Activated T-cell treated with anti-CD3 and anti-CD28 coated beads, Interleukin-2, amount 50 U/mL, for 1 hour (primary cell): ENCODE measurements around the gene BPIFB3.

Experiments
- DNase-seq: peaks from one replicate; pipeline ENCODE4 v3.0.0-alpha.2; 2020

Gene BPIFB3

DNA sequence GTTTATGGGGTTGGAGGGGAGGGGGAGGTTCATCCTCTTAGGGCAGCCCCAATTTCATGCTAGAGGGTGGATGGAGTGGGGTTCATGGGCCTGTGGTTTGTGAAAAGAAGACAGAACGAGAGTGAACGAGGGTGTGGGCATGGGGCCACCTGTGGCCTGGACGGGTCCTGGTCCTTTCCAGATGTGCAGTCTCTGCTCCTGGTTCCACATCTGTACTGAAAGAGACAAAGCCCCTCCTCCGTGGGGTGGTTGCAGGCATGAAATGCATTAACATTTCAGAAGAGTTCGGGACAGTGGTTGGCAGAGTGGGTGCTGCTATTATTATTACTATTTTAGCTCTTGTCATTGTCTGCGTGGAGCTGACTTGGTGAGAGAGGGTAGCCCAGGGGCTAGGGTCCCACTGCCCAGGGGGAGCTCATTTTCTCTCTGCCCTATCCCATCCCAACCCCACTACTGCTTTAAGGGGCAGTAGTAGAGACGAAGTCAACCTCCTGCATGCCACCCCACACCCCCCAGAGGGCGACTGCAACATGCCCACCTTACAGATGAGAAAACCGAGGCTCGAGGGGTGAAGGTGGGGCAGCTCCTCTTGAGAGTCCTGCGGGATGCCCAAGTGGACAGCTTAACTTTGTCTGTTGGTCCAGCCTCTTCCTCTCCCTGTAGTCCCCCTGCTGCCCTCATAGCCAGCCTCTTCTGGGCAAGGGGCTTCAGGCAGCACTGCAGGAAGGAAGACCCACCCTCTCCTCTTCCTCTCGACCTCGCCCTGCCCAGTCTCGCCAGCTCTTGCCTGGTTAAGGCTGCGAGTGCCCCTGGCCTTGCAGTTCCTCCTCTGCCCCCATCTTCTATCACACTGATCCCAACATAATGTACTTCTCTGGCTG is 37.8 kb upstream of the BPIFB3 start:
- DNase-seq: no peak

DNA sequence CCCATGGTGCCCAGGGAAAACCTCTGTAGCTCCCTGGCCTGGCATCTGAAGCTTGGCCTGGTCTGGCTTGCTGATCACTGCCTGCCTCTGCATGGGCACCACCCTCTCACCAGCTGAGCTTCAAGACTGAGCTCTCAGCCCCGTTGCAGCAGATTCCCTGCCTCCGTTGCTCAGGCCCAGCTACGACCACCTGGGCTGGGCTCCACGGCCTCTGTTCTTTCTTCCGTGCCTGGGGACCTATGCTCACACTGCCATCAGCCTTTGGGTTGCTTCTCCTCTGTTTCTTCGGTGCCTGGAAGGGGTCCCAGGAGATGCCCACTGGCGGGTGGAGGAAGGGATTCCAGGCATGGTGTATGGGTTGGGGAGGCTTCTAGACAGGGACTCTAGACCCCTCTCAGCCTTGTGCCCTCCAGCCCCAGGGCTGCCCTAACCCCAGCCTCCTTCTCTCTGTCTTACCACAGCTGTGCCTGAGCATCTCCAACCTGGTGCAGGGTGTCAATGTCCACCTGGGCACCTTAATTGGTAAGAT is 37.1 kb upstream of the BPIFB3 start:
- no peak for DNase-seq

DNA sequence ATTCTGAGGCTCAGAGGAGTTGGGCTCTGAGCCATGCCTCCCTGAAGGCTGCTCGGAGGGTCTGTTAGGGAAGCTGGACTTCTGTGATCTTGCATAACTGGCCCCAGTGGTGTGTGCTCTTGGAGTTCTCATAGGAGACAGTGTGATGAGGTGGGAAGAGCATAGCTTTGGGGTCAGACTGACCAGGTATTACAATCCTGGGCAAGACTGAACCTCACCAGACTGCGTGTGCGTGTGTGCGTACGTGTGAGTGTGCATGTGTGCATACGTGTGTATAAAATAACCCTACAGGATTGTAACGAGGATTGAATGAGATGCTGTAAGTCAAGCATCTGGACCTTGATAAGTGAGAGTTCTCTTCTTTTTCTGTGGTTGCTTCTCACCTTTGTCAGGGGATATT is 36.2 kb upstream of the BPIFB3 start:
- no peak for DNase-seq

DNA sequence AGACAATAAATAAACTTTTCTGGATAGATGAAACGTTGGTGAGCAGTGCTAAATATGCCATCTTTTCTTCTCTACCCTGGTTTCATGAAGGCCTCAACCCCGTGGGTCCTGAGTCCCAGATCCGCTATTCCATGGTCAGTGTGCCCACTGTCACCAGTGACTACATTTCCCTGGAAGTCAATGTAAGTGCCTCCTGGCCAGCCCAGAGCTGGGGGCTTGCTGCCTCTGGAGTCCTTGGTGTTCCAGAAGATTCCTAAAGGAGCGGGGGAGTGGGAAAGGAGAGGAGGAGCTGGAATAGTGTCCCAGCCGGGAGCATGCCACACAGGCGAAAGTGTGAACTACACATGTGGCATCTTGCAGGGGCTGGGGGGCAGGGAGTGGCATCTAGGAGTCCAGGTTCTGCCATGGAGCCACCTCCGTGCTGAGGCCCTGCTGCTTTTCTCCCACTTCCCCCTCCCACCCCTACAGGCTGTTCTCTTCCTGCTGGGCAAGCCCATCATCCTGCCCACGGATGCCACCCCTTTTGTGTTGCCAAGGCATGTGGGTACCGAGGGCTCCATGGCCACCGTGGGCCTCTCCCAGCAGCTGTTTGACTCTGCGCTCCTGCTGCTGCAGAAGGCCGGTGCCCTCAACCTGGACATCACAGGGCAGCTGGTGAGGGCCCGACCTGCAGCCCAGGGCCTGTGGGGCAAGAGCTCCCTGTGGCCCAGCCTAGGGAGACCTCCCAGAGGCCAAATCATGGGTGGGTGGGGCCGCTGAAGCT is 35.4 kb upstream of the BPIFB3 start:
- no peak for DNase-seq

DNA sequence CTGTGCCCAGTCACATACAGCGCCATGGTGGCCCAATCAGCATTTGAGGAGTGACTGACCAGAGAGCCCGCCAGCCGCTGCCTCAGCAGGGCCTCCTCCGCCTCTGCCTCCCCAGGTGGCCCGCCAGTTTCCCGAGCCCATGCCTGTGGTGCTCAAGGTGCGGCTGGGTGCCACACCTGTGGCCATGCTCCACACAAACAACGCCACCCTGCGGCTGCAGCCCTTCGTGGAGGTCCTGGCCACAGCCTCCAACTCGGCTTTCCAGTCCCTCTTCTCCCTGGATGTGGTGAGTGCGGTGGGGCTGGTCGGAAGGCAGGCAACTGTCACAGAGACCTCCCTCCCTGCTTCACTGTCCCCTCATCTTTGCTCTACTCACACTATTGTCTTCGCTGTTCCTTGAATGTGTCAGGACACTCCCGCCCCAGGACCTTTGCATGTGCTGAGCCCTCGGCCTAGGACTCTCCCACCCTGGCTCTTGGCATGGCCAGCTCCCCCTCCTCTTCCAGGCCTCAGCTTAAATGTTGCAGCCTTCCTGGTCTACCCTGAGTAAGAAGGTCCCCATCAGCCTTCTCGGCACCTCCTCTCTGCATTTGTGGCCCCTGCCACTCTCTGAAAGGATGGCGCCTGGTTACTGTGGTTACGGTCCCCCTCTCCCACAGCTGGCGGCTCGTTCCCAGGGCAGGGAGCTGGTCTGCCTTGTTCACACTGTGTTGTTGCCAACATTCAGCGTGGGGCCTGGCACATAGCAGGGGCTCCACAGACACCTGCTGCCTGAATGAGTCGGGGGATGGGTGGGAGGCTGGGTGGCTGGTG is 34.0 kb upstream of the BPIFB3 start:
- no peak for DNase-seq

DNA sequence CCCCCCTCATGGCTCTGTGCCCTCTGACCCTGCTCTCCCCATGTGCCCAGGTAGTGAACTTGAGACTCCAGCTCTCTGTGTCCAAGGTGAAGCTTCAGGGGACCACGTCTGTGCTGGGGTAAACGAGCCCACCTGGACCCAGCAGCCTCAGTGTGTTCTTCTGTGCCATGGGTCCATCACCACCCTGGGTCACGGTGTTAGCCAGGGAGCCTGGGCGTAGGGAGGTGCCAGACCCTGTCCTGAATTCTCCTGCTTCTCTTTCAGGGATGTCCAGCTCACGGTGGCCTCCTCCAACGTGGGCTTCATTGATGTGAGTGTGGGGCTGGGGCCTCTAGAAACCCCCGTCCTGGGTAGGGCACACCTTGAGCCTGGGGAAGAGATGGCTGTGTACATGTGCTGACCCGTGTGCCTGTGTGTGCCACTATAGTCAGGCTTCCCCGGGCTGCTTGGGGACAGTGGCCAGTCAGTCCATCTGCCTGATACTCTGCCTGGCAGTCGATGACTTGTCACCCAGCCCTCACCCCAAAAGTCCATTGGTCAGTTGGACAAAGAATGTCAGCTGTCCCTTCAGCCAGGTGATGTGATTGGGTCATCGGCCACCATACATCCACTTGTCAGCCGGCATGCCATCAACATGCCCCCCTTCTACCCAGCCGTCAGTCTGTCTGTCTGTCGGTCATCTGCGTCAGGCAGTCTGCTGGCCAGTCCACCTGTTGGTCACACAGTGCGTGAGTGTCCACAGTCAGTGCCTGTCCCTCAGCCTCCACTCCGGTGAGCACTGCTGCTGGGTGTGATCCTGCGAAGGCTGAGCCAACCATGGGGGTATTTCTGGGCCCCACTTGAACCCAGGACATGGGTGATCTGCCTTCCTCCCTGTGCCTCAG is 33.2 kb upstream of the BPIFB3 start:
- no peak for DNase-seq

DNA sequence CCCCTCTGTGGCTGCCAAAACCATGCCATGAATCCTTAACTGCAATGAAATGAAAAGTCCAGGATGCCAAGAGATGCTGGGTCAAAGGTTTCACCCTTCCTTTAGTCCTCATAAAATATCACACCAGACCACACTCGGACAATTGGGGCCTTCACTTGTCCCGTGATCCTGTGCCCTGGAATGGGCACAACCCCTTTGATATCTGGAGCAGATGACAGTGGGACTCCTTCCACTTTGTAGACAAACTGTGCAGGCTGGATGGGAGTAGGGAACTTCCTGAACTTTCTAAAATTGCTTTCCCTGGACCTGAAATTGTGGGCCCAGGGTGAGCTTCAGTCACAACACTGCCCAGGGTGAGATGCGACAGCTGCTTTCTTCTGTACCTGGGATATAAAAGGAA is 31.8 kb upstream of the BPIFB3 start:
- no peak for DNase-seq

DNA sequence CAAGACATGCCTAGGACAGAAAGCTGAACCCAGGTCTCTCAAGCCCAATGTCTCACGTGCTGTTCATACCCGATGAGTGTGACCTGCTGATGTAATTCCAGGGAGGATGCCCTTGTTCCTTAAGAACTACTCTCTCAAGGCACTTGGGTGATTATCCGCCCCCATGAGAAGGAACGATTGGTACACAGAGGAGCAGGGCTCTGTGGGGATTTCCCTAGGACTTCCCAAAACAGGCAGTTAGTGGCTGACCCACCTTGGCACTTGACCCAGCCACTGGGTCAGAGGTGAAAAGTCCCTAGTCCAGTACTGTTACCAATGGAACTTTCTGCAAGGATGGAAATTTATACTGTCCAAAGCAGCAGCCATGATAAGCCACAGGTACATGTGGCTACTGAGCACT is 31.4 kb upstream of the BPIFB3 start:
- DNase-seq: no peak

DNA sequence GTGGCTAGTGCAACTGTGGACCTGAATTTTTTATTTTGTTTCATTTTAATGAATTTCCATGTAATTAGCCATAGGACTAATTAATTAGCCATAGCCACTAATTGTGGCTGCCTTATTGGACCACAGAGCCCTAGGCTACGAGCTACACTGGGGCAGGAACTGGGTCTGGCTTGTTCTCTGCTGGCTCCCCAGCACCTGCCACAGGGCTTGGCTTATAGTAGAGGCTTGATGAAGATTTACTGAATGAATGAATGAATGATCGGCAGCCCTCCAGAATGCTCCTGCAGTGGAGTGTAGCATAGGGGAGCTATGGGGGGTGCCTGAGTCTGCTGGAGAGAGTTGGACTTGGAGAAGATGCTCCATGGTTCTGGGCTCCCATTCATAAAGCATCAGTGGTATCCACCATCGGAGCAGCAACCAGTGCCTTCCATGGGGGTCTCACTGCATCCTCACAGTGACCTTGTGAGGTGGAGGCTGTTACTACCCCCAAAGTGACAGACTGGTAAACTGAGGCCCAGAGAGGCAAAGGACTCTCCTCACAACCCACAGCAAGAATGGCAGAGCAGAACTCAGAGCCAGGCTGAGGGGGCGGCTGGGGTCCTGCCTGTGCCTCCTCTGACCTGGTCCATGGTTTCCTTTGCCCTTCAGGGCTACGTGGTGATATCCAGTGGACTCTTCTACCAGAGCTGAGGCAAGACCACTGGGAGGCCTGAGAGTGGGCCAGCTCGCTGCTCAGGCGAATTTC is 30.8 kb upstream of the BPIFB3 start:
- DNase-seq: no peak

DNA sequence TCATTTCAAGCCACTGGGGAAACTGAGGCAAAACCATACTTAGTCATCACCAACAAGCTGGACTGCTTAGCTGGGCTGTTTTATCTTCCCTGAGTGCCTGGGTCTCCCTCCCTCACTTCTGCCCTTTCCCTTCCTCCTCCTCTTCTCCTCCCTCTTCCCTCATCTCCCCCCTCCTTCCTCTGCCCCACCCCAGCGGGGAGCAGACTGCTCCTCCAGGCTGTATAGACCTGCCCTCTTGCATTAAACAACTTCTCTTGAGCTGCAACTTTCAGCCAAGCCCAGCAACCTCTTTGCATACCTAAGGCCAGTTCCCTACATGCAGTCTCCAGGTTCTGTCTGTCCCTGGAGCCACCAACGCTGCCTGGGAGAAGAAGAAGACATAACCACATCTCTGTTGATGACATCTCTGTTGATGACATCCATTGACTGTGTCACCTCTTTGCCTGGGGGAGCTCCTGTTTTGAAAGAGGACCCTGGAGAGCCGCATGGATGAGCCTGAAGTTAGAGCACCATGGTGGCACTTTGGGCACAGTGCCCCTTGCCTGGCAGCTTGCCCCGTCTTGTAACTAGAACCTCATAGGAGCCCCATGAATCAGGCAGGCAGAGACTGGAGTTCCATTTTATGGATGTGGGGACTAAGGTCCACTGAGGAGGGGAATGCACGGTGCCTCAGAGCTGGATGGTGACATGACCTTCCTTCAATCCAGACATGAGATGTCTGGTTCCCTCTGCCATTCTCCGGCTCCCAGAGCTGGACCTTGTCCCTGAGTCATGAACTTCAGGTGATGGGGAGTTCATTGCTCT is 30.1 kb upstream of the BPIFB3 start:
- no peak for DNase-seq

DNA sequence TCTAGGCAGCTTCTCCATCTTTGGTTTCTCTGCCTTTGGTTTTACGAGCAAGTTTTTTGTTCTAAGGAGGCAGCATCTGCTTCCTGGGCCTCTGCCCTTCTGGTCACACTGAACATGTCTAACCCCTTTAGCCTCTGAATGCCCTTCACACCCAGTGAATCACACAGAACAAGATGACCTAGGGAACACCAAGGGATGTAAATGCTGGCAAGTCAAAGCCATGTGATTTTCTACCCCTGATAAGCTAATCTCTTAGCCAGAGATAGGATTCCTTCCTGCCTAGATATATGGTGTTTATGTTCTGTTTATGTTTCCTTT is 29.5 kb upstream of the BPIFB3 start:
- DNase-seq: no peak

DNA sequence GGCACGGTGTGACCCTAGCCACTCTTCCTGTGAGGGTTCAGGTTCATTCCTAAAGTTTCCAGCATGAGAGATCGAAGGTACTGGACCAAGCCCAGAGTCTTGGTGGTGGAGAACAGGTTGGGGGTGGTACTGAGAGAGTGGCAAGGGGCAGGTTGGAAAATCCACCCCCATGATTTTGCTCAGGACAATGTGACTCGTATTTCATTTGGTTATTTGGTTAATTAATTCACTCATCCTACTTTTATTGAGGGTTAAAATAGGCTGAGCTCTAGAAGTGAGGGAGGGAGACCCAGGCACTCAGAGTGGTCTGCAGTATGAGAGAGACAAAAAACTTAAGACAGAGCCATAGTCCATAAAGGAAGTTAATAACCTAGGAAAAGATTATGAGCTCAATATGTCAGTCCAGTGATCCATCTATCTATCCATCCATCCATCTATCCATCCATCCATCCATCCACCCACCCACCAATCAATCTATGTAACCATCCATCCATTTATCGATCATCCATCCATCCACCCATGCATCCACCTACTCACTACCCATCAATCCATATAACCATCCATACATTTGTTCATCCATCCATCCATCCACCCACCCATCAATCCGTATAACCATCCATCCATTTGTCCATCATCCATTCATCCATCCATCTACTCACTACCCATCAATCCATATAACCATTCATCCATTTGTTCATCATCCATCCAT is 28.9 kb upstream of the BPIFB3 start:
- no peak for DNase-seq

DNA sequence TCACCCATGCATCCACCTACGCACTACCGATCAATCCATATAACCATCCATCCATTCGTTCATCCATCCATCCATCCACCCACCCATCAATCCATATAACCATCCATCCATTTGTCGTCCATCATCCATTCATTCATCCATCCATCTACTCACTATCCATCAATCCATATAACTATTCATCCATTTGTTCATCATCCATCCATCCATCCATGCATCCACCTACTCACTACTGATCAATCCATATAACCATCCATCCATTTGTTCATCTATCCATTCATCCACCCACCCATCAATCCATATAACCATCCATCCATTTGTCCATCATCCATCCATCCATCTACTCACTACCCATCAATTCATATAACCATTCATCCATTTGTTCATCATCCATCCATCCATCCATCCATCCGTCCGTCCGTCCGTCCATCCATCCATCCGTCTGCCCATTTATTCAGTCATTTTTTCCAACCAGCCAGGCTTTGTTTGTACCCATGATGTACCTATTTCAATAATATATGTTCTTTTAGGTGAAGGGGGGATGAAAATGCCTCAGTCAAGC is 28.3 kb upstream of the BPIFB3 start:
- DNase-seq: no peak

DNA sequence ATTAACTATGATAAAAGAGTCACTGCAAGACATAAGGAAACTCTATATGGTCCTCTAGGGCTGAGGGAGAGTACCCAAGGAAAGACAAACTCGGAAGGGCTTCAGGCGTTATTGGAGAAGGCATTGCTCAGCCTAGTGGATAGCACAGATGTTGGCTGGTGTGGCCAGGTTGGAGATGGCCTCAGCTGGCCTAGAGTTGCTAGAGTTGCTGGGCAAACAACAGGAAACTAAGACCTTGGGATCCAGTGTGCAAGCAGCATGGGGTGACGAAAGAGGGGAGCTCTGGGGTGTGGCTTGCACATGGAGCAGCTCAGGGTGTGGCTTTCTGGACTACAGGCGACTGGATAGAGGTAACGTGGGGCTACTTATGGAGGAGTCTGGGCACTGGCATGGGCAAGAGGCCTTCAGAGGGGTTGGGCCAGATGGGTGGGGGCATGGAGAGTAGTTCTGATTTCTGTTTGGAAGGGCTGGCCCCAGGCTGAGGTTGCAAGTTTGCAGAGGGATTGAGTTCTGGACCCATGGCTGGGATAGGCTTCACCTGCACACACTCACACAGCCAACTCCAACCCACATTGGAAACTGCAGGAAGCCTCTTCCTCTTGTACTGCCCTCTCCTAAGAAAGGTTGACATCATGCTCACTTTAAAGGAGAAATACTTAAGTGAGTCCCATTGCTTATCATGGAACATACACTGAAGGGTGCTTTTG is 27.5 kb upstream of the BPIFB3 start:
- no peak for DNase-seq

DNA sequence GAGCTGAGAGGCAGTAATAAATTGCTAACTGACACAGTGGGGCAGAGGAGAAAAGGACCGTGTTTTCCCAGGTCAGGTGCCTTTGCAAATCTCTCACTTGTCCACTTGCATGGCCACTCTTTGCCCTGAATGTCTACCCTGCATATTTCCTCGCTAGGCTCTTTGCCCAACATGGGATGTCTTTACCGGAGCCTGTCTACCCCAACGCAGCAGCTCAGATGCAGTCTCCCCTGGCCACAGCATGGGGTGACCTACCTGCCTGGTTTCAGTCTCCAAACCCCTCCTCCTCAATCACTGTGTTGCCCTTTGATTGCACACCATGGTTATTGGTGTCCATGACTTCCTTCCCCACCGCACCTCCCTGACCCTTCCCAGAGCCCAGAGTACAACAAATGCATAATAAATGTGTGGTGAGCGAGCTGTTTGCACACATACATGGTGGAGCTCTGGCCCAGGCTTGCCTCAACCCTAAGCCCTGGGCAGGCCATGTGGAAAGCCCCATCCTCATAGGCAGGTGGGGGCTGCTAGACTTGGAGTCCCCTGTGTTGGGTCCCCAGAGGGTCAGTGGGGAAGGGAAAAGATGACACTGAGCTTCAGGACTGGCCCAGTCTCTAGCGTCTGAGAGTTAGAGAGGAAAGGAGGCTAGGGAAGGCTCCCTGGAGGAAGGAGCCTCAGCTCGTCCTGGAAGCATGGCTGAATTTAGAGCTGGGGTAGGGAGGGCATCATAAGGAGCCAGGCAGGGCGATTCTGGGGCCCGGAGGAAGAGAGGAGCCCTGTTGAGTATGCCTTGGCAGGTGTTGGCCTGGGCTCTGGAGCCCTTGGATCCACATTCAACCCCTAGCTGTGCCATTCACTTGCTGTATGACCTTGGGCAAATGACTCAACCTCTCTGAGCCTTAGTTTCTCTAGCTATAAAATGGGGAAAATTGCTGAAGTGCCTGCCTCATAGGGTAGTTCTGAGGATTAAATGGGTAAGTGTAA is 26.6 kb upstream of the BPIFB3 start:
- DNase-seq: no peak

DNA sequence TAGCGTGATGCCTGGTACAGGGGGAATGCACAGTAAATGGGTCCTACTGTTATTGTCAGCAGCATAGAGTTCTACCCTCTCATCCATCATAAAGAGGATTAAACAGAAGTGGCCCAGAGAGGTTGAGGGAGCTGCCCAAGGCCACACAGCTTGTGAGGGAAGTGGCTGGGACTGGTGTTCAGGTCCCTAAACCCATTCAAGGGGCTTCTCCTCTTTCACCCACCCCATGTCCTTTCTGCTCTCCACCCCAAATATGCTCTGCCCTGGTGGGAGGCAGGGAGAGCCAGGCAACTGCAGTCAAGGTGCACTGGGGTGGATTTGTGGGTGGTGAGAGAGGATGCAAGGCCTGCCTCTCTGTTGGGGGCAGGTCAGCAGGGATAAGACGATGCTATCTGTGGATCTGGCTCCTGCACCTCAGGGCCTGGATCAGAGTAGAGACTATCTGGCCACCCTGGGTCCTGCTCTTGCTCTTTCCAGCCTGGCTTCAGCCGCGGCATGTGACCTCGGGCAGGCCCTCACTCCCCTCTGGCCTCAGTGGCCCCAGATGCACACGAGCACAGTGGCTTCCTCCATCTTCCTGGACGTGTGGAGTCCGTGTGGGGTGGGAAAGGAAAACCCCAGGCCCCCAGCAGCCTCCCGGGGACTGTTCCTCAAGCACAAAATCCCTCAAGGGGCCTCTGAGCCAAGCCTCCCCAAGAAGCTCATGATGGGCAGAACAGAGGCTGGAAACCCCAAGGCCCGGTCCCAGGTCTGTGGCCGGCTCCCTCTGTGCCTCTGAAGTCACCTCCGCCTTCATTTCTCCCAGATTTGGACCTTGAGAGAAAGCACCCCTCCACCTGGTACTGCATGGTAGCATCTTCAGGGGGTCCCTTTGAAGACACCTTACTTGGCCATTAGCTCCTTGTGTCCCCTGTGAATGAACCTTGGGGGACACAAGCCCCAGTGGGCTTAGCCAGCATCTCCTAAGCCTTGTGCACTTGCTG is 25.6 kb upstream of the BPIFB3 start:
- DNase-seq: no peak
